IPS-11a (cell line): ENCODE measurements around the gene UQCR10.

ENCODE experiments used
- H3K4me3 ChIP-seq: one replicate; pipeline ENCODE4 v1.5.1; 2013; ENCODE audit warnings: low read depth, low read length, control low read depth

The UQCR10 gene

GRCh38 chr22:29762263-29762662, 4.9 kb upstream of the UQCR10 start:
- H3K4me3 ChIP-seq: no peak overlapping the region

GRCh38 chr22:29765905-29766631, 1.1 kb upstream of the UQCR10 start:
- H3K4me3 ChIP-seq: peak overlapping the region; percentile 67

- H3K4me3 ChIP-seq: peak within 1 kb of the TSS; percentile 91
Measured at GRCh38 chr22:29766632-29767170, 468 bp upstream of the UQCR10 start, which contains the start of gene ZMAT5. Gene ZMAT5 (minus strand): TSS chr22:29767007. CDS start chr22:29748544, 18,463 bp downstream.

- peak overlapping the region; percentile 91 for H3K4me3 ChIP-seq
Measured at GRCh38 chr22:29768052-29768693, 1.0 kb downstream of the UQCR10 start.

- no peak overlapping the region for H3K4me3 ChIP-seq
Measured at GRCh38 chr22:29769723-29770321, 2.7 kb downstream of the UQCR10 start.

GRCh38 chr22:29772170-29772641, 5.0 kb downstream of the UQCR10 start:
- no peak overlapping the region for H3K4me3 ChIP-seq

GRCh38 chr22:29773233-29773632, 6.1 kb downstream of the UQCR10 start:
- no peak overlapping the region for H3K4me3 ChIP-seq

- H3K4me3 ChIP-seq: no peak overlapping the region
Measured at GRCh38 chr22:29780220-29780619, 13.1 kb downstream of the UQCR10 start.

GRCh38 chr22:29780748-29781676, 13.8 kb downstream of the UQCR10 start:
- H3K4me3 ChIP-seq: no peak overlapping the region

- H3K4me3 ChIP-seq: no peak overlapping the region
Measured at GRCh38 chr22:29782061-29782845, 15.1 kb downstream of the UQCR10 start.

GRCh38 chr22:29784451-29785361, 17.5 kb downstream of the UQCR10 start:
- no peak overlapping the region for H3K4me3 ChIP-seq

- no peak overlapping the region for H3K4me3 ChIP-seq
Measured at GRCh38 chr22:29786031-29786430, 18.9 kb downstream of the UQCR10 start.

GRCh38 chr22:29787371-29787980, 20.3 kb downstream of the UQCR10 start:
- no peak overlapping the region for H3K4me3 ChIP-seq

- no peak overlapping the region for H3K4me3 ChIP-seq
Measured at GRCh38 chr22:29788339-29789279, 21.4 kb downstream of the UQCR10 start.

GRCh38 chr22:29790061-29790460, 22.9 kb downstream of the UQCR10 start:
- no peak overlapping the region for H3K4me3 ChIP-seq

GRCh38 chr22:29793396-29793795, 26.2 kb downstream of the UQCR10 start:
- no peak overlapping the region for H3K4me3 ChIP-seq

GRCh38 chr22:29795663-29796062, 28.5 kb downstream of the UQCR10 start:
- H3K4me3 ChIP-seq: no peak overlapping the region
